ENCODE measurements around the gene GALNS.

DNA sequence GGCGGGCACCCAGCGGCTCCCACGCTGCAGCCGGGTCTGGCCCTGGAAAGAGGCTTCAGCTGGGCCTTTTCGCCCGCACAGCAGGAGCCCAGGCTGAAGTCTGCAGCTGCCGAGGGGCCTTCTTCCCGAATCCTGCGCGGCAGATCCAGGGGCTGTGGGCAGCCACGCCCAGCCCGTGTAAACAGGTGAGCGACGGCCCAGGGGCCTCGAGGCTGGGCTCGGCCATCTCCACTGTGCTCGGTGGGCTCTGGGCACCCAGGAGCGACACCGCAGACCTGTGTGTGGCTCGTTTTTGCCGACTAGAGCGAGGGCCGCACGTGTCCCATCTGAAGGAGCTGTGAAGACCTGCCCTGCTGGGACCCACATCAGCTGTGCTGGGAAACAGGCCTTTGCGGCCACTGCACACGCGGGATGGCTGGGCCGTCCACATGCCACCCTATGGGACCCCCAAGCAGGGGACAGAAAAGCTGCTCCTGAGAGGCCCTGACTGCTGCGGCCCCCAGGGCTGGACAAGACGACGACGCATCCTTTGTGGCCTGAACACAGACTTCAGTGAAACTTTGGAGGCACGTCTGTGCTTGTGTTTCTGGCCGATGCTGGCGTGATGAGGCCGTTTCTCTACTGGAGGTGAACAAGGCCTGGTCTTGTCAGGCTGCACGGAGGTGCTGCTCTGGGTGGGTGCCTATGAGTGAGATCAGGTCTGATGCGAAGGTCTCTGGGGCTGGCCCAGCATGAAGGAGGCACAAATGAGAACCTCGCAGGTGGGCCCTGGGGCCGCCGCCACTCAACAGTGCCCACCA, 39.8 kb downstream of the GALNS start:
- TF ChIP-seq, protein P1, sequence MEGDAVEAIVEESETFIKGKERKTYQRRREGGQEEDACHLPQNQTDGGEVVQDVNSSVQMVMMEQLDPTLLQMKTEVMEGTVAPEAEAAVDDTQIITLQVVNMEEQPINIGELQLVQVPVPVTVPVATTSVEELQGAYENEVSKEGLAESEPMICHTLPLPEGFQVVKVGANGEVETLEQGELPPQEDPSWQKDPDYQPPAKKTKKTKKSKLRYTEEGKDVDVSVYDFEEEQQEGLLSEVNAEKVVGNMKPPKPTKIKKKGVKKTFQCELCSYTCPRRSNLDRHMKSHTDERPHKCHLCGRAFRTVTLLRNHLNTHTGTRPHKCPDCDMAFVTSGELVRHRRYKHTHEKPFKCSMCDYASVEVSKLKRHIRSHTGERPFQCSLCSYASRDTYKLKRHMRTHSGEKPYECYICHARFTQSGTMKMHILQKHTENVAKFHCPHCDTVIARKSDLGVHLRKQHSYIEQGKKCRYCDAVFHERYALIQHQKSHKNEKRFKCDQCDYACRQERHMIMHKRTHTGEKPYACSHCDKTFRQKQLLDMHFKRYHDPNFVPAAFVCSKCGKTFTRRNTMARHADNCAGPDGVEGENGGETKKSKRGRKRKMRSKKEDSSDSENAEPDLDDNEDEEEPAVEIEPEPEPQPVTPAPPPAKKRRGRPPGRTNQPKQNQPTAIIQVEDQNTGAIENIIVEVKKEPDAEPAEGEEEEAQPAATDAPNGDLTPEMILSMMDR (conservative IDR thresholded peaks at IDR 0.05) = no peak
- no peak for TF ChIP-seq EZH2 (IDR thresholded peaks at IDR 0.05; ENCODE audit: low read depth)
